Neural progenitor cell (in vitro differentiated cells): ENCODE measurements around the gene LMF2.

Experiments
- EZH2 ChIP-seq: fragments of 200-600 bp; sonication (generic); IDR thresholded peaks from 2 replicates; pipeline ENCODE4 v1.6.1; 2017; ENCODE audit warnings: antibody characterized with exemption, mild to moderate bottlenecking, moderate library complexity
- TF ChIP-seq, protein P1 (sequence below): fragments of 200-600 bp; sonication (generic); IDR thresholded peaks from 2 replicates; pipeline ENCODE4 v1.5.1; 2017; ENCODE audit warnings: antibody characterized with exemption, mild to moderate bottlenecking

- no peak for TF ChIP-seq EZH2
- TF ChIP-seq, protein P1, sequence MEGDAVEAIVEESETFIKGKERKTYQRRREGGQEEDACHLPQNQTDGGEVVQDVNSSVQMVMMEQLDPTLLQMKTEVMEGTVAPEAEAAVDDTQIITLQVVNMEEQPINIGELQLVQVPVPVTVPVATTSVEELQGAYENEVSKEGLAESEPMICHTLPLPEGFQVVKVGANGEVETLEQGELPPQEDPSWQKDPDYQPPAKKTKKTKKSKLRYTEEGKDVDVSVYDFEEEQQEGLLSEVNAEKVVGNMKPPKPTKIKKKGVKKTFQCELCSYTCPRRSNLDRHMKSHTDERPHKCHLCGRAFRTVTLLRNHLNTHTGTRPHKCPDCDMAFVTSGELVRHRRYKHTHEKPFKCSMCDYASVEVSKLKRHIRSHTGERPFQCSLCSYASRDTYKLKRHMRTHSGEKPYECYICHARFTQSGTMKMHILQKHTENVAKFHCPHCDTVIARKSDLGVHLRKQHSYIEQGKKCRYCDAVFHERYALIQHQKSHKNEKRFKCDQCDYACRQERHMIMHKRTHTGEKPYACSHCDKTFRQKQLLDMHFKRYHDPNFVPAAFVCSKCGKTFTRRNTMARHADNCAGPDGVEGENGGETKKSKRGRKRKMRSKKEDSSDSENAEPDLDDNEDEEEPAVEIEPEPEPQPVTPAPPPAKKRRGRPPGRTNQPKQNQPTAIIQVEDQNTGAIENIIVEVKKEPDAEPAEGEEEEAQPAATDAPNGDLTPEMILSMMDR, result no peak
Measured at GRCh38 chr22:50460938-50461337, 46.6 kb downstream of the LMF2 start.
